GM21423 (cell line): ENCODE measurements around the gene PWWP2B.

Experiments used
- ATAC-seq: cut with Tn5 transposase; IDR thresholded peaks from one replicate; pipeline ENCODE4 v1.9.1; 2021; ENCODE audit warnings: mild to moderate bottlenecking, moderate library complexity; ENCODE audit not compliant: unreplicated experiment

The PWWP2B gene

DNA sequence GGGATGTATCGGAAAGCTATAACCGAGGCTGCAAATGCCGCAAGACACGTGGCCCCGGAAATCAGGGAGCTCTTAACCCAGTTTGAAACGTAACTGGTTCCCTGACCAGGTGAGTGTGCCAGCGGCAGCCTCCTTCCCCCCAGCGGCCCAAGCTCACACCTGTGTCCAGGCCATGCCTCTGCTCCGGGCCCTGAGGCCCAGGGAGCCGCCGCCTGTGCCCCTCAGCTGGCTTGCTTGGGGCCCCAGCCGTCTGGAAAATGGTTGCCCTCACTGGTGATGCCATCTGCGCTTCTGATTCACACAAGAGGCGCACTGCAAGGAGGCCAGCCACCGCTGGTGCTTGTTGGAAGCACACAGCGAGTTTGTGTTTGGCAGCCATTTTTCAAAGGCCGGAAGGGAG, 9.2 kb downstream of the PWWP2B start:
- no peak for ATAC-seq

- ATAC-seq, result no peak
Observed at GRCh38 chr10:132406750-132407149, 9.8 kb downstream of the PWWP2B start.

GRCh38 chr10:132407243-132407746, 10.3 kb downstream of the PWWP2B start:
- ATAC-seq, result no peak

- ATAC-seq, result no peak
Observed at GRCh38 chr10:132407846-132408278, 10.9 kb downstream of the PWWP2B start.

- ATAC-seq, result no peak
Observed at GRCh38 chr10:132408367-132408781, 11.4 kb downstream of the PWWP2B start.

GRCh38 chr10:132408823-132409666, 12.0 kb downstream of the PWWP2B start:
- ATAC-seq, result no peak

GRCh38 chr10:132409667-132410028, 12.6 kb downstream of the PWWP2B start:
- no peak for ATAC-seq

GRCh38 chr10:132410056-132410778, 13.2 kb downstream of the PWWP2B start:
- no peak for ATAC-seq

GRCh38 chr10:132410779-132411532, 14.0 kb downstream of the PWWP2B start:
- ATAC-seq, result no peak

GRCh38 chr10:132411561-132412253, 14.7 kb downstream of the PWWP2B start:
- ATAC-seq, result no peak

DNA sequence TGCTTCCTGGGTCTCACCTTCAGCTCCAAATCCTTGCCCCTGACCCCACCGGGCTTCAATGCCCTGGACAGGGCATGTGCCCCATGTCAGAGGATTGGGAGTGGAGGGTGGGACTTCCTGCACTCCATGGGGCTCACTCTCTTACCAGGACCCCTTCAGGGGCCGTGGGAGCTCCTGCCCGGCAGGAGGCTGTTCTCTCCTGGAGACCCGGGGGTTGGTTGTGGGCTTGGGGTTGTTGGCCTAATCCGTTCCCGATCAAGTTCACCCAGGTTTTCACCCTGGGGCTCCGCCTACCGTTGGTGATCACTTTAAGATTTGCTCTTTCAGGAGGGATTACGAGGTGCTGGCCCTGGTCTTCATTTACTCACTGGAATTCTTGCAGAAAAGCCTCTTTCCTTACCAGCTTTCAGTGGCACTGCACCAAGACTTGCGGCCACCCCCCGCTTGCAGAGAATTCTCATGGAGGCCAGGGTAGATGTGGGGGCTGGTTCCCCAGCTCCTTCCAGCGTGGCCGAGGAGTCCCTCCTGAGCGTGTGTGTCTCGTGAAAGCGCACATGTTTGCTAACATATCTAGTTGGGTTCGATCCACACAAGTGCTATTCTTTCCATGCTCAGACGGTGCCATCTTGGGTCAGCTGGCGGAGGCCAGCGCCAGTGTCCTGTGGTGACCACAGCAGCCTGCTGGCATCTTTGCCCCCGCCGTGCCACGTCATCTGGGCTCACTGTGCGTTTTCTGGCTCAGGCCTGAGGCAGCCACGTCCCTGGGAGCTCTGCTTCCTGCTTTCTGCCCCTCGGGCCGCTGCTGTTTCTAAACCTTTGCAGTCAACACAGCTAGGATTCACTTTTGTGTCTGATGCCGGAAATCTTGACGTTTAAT, 15.6 kb downstream of the PWWP2B start:
- ATAC-seq, result no peak

- no peak for ATAC-seq
Observed at GRCh38 chr10:132413226-132414205, 16.5 kb downstream of the PWWP2B start.

DNA sequence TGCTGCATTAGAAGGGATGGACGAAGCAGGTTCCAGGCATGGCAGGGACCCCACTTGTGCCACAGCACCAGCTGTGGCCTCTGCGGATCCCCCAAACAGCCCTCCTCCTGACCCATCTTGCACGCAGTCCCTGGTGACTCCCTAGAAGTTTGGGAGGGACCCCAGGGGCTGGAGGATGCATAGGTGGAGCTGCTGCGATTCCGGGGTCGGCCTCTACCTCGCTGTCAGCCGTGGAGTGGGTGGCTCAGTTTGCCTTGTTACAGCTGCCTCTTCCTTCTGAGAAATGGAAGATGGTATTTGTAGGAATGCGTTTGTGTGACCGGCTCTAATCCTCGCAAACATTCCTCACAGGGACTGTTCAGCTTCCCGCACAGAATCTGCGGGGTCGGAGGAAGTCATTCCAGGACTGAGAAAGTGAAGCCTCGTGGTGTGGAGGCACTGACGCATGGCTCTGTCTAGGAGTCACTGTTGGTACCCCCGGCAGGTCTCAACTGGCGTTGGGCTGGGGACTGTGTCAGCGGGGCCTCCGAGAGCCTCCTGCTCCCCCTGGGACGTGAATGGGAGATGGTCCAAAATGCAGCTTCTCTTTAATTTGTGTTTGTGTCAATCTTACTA, 17.5 kb downstream of the PWWP2B start:
- ATAC-seq, result no peak

DNA sequence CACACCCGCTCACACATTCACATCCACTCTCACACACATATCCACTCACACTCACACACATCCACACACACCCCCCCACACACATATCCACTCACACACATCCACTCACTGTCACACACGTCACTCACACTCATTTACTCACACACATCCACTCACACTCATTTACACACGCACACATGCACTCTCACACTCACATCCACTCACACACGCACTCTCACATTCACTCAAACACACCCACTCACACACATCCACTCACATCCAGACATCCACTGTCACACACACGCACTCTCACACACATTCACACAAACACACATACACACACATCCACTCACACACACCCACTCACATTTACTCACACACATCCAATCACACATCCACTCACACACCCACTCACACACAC, 18.3 kb downstream of the PWWP2B start:
- no peak for ATAC-seq

DNA sequence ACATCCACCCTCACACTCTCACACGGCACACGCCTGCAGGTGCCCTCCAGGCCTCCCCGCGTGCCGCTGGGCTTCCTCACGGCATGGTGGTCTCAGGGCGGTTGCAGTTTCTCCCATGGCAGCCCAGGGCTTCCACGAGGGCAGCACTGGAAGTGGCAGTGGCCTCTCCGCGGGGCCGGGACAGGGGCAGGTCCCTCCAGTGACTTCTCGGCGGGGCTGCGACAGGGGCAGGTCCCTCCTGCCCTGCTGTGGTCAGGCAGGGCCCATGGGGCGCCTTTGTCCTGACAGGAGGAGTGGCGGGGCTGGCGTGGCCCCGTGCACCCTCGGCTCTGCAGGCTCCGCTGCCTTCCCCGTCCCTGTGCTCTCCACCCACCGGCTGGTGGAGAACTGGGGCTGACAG, 19.0 kb downstream of the PWWP2B start:
- no peak for ATAC-seq

DNA sequence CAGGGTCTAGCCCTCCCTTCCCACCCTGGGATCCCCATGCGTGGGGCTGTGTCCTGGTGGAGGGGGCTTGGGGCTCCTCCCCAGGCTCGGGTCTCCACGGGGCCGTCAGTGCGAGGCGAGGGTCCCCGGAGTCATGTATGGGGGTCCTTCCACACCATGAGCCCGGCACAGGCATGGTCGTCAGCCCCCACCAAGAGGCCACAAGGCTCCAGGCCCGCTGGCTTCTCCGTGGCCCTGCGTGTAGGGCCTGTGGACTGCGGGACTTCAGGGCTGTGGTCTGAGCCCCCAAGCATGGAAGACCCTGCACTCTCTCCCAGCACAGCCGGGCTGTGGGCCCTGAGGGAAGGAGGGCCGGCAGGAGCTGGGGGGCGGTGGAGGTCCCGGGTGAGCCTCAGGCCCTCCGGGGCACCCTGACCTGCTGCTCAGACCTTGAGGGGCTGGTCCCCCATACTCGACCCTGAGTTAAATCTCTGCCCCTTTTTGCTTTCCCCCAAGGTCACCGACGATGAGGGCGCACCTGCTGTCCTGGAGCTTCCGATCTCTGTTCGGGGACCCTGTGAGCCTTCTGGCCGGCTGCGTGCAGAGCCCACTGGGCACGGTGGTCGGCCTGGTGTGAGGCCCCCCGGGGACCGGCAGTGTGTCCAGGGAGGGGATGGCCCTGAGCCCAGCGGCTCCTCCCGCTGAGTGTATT, 19.7 kb downstream of the PWWP2B start:
- ATAC-seq, result no peak

- ATAC-seq, result no peak
Observed at GRCh38 chr10:132417257-132417910, 20.4 kb downstream of the PWWP2B start.
